IMR-90 (cell line): Measurements from ENCODE around the gene PTBP2. TPM values are rescaled to one million over a fixed set of nuclear protein-coding genes. Genes with fewer than 3 reads are reported as not detected.

ENCODE experiments used
- ATAC-seq: fragments of 200-7000 bp; cut with Tn5 transposase; 2 replicates; pipeline ENCODE4 v1.9.1; 2020; ENCODE audit warnings: low read depth, mild to moderate bottlenecking, moderate library complexity
- BruUV-seq: library from RNA; stranded (reverse); fragments of 400-500 nt; replicated peaks from 2 replicates; lab custom pipeline; 2021; lab: Mats Ljungman, UMichigan
- CTCF ChIA-PET: fragments of 300-600 bp; formaldehyde crosslinking; extraction: SDS; loops from one replicate; lab custom pipeline; 2021; ENCODE audit warnings: antibody characterized with exemption; lab: Yijun Ruan, JAX
- POLR2A ChIA-PET: fragments of 300-600 bp; sonication (Branson Sonifier 250); formaldehyde crosslinking; loops from one replicate; lab custom pipeline; 2022; ENCODE audit warnings: antibody characterized with exemption; ENCODE audit not compliant: unreplicated experiment; lab: Charles Lee
- DNase-seq: peaks from one replicate; pipeline ENCODE4 v3.0.0; 2013
- H2AFZ ChIP-seq: replicated peaks from 2 replicates; pipeline ENCODE3; 2013; ENCODE audit warnings: low read length, mild to moderate bottlenecking; ENCODE audit not compliant: poor library complexity
- H2AK5ac ChIP-seq: 2 replicates; pipeline ENCODE4 v1.6.1; 2013; ENCODE audit warnings: low read depth, low read length, inconsistent platforms
- H2AK9ac ChIP-seq: replicated peaks from 2 replicates; pipeline ENCODE3; 2013; ENCODE audit warnings: mild to moderate bottlenecking, low read depth, low read length, moderate library complexity; ENCODE audit not compliant: poor library complexity
- H2BK120ac ChIP-seq: 2 replicates; pipeline ENCODE4 v1.6.1; 2013; ENCODE audit warnings: low read depth, low read length, inconsistent platforms
- H2BK15ac ChIP-seq: 3 replicates; pipeline ENCODE4 v1.6.1; 2013; ENCODE audit warnings: low read depth, low read length, inconsistent platforms
- H2BK20ac ChIP-seq: 2 replicates; pipeline ENCODE4 v1.6.1; 2013; ENCODE audit warnings: low read depth, mild to moderate bottlenecking, inconsistent platforms, low read length, moderate library complexity
- H2BK5ac ChIP-seq: 2 replicates; pipeline ENCODE4 v1.6.1; 2013; ENCODE audit warnings: mild to moderate bottlenecking, low read depth, low read length, inconsistent platforms; ENCODE audit not compliant: poor library complexity, severe bottlenecking
- H3K14ac ChIP-seq: replicated peaks from 2 replicates; pipeline ENCODE4 v1.6.1; 2013; ENCODE audit warnings: low read depth, low read length, inconsistent platforms
- H3K18ac ChIP-seq: 2 replicates; pipeline ENCODE4 v1.6.1; 2013; ENCODE audit warnings: low read depth, low read length, control low read depth
- H3K23ac ChIP-seq: 2 replicates; pipeline ENCODE4 v1.6.1; 2013; ENCODE audit warnings: low read depth, low read length, inconsistent platforms
- H3K27ac ChIP-seq: 2 replicates; pipeline ENCODE4 v1.5.1; 2013; ENCODE audit warnings: mild to moderate bottlenecking, control low read depth, low read length; ENCODE audit not compliant: insufficient read depth
- H3K27me3 ChIP-seq: 2 replicates; pipeline ENCODE4 v1.6.1; 2013; ENCODE audit warnings: low read length; ENCODE audit not compliant: control insufficient read depth, insufficient read depth
- H3K36me3 ChIP-seq: 2 replicates; pipeline ENCODE4 v1.6.1; 2013; ENCODE audit warnings: low read length, mixed read lengths; ENCODE audit not compliant: control insufficient read depth, insufficient read depth
- H3K4ac ChIP-seq: 2 replicates; pipeline ENCODE4 v1.6.1; 2013; ENCODE audit warnings: low read depth, low read length, inconsistent platforms
- H3K4me1 ChIP-seq: 2 replicates; pipeline ENCODE4 v1.6.1; 2013; ENCODE audit warnings: low read length, mixed read lengths; ENCODE audit not compliant: control insufficient read depth, insufficient read depth
- H3K4me2 ChIP-seq: 2 replicates; pipeline ENCODE4 v1.6.1; 2013; ENCODE audit warnings: low read depth, mild to moderate bottlenecking, control low read depth, low read length, moderate library complexity
- H3K4me3 ChIP-seq: 2 replicates; pipeline ENCODE4 v1.5.1; 2013; ENCODE audit warnings: low read depth, mild to moderate bottlenecking, control low read depth, low read length, moderate library complexity; ENCODE audit not compliant: insufficient read depth
- H3K56ac ChIP-seq: 2 replicates; pipeline ENCODE4 v1.6.1; 2013; ENCODE audit warnings: low read length, inconsistent platforms; ENCODE audit not compliant: insufficient read depth; ENCODE audit errors: extremely low read depth
- H3K79me1 ChIP-seq, 2 experiments: 2 replicates each; pipeline ENCODE4 v1.6.1; 2013; ENCODE audit warnings: low read length in 2 of 2, inconsistent platforms in 1 of 2, low read depth in 1 of 2
- H3K9ac ChIP-seq: 2 replicates; pipeline ENCODE4 v1.6.1; 2013; ENCODE audit warnings: low read depth, low read length, control low read depth
- H3K9me1 ChIP-seq: 2 replicates; pipeline ENCODE4 v1.6.1; 2013; ENCODE audit warnings: low read length, inconsistent platforms; ENCODE audit not compliant: insufficient read depth
- H3K9me3 ChIP-seq: 2 replicates; pipeline ENCODE4 v1.6.1; 2013; ENCODE audit warnings: low read length; ENCODE audit not compliant: control insufficient read depth, insufficient read depth
- H4K20me1 ChIP-seq: 2 replicates; pipeline ENCODE4 v1.6.1; 2013; ENCODE audit warnings: low read length, inconsistent platforms; ENCODE audit not compliant: insufficient read depth
- H4K5ac ChIP-seq: 2 replicates; pipeline ENCODE4 v1.6.1; 2013; ENCODE audit warnings: mild to moderate bottlenecking, low read depth, low read length, control low read depth
- H4K8ac ChIP-seq, 2 experiments: 2 replicates each; pipeline ENCODE4 v1.6.1; 2013; ENCODE audit warnings: low read depth in 2 of 2, low read length in 2 of 2, control low read depth in 1 of 2, inconsistent platforms in 1 of 2
- H4K91ac ChIP-seq: 2 replicates; pipeline ENCODE4 v1.6.1; 2013; ENCODE audit warnings: low read depth, low read length, inconsistent platforms; ENCODE audit not compliant: insufficient read depth
- BHLHE40 ChIP-seq: fragments of 150-350 bp; IDR thresholded peaks from 2 replicates; pipeline ENCODE4 v1.6.1; 2016; ENCODE audit warnings: mild to moderate bottlenecking, low read depth, low read length
- CEBPB ChIP-seq: IDR thresholded peaks from 2 replicates; pipeline ENCODE4 v1.6.1; 2012; ENCODE audit warnings: low read depth, low read length, improper control_type of control experiment
- CHD1 ChIP-seq: IDR thresholded peaks from 2 replicates; pipeline ENCODE4 v1.6.1; 2012; ENCODE audit warnings: low read depth, low read length, improper control_type of control experiment
- CTCF ChIP-seq: conservative IDR thresholded peaks from 2 replicates; pipeline ENCODE4 v1.5.1; 2012; ENCODE audit warnings: mild to moderate bottlenecking, low read depth, low read length, improper control_type of control experiment
- ELK1 ChIP-seq: fragments of 150-350 bp; IDR thresholded peaks from 2 replicates; pipeline ENCODE4 v1.6.1; 2016; ENCODE audit warnings: low read depth, mild to moderate bottlenecking, low read length, moderate library complexity, borderline replicate concordance
- FOS ChIP-seq: fragments of 150-350 bp; IDR thresholded peaks from 2 replicates; pipeline ENCODE4 v1.6.1; 2016; ENCODE audit warnings: low read depth, low read length
- MAFK ChIP-seq: IDR thresholded peaks from 2 replicates; pipeline ENCODE4 v1.6.1; 2012; ENCODE audit warnings: low read depth, low read length, improper control_type of control experiment
- MAZ ChIP-seq: IDR thresholded peaks from 2 replicates; pipeline ENCODE4 v1.6.1; 2012; ENCODE audit warnings: low read depth, mild to moderate bottlenecking, low read length, improper control_type of control experiment, moderate library complexity, borderline replicate concordance
- MXI1 ChIP-seq: IDR thresholded peaks from 2 replicates; pipeline ENCODE4 v1.6.1; 2012; ENCODE audit warnings: low read depth, mild to moderate bottlenecking, low read length, moderate library complexity, borderline replicate concordance
- NFE2L2 ChIP-seq: fragments of 150-350 bp; IDR thresholded peaks from 2 replicates; pipeline ENCODE4 v1.6.1; 2016; ENCODE audit warnings: low read depth, mild to moderate bottlenecking, low read length
- POLR2A ChIP-seq: IDR thresholded peaks from 2 replicates; pipeline ENCODE4 v1.6.1; 2012; ENCODE audit warnings: mild to moderate bottlenecking, low read depth, low read length
- RAD21 ChIP-seq: IDR thresholded peaks from 2 replicates; pipeline ENCODE4 v1.6.1; 2012; ENCODE audit warnings: low read length, improper control_type of control experiment
- RCOR1 ChIP-seq: IDR thresholded peaks from 2 replicates; pipeline ENCODE4 v1.6.1; 2012; ENCODE audit warnings: mild to moderate bottlenecking, low read length, improper control_type of control experiment; ENCODE audit not compliant: insufficient replicate concordance
- RFX5 ChIP-seq: IDR thresholded peaks from 2 replicates; pipeline ENCODE4 v1.8.0; 2012; ENCODE audit warnings: low read depth, mild to moderate bottlenecking, low read length, moderate library complexity
- SMC3 ChIP-seq: fragments of 150-350 bp; IDR thresholded peaks from 2 replicates; pipeline ENCODE4 v1.6.1; 2016; ENCODE audit warnings: low read depth, mild to moderate bottlenecking, antibody characterized with exemption, low read length, moderate library complexity
- USF2 ChIP-seq: fragments of 150-350 bp; IDR thresholded peaks from 2 replicates; pipeline ENCODE4 v1.6.1; 2017; ENCODE audit warnings: mild to moderate bottlenecking, antibody characterized with exemption, low read length, low read depth
- WGBS, 2 experiments: methylation state at CpG; one replicate each; pipeline versions ENCODE4 v1.1.5 to v1.1.7; 2013; ENCODE audit warnings: missing lambda C conversion rate in 2 of 2; ENCODE audit not compliant: insufficient read length in 1 of 2; ENCODE audit errors: extremely low coverage in 2 of 2; 5-methylcytosine and 5-hydroxymethylcytosine counted together
- dilution Hi-C: fragments of 300-500 bp; cut with HindIII; formaldehyde crosslinking; loops from one replicate; pipeline ENCODE4 v1.14.3; 2018; ENCODE audit warnings: low sequenced_read_pairs; ENCODE audit not compliant: unreplicated experiment
- in situ Hi-C: fragments of 300-500 bp; cut with MboI; formaldehyde crosslinking; loops from 3 replicates; pipeline ENCODE4 v1.14.3; 2019; ENCODE audit warnings: low sequenced_read_pairs, inconsistent platforms, mixed read lengths
- intact Hi-C: fragments of 100-400 bp; cut with micrococcal nuclease; formaldehyde crosslinking; loops from 2 replicates; pipeline ENCODE4 v1.10.0; 2022
- polyA plus RNA-seq, 3 experiments: library from polyadenylated mRNA; depleted of rRNA; stranded (reverse); fragments of >200 nt; gene quantifications; 2 replicates each; pipeline ENCODE4 v1.2.3, GENCODE V29; 2012; ENCODE audit warnings: low replicate concordance in 1 of 3
- total RNA-seq: library from RNA; depleted of rRNA; stranded (reverse); fragments of >200 nt; gene quantifications from 2 replicates; pipeline ENCODE4 v1.2.3, GENCODE V29; 2012

Gene PTBP2
- total and polyA plus RNA-seq, 2 of the 4 experiments (the other 2 are of a cell fraction), result 9.7 to 37.8 TPM

- Histone ChIP-seq H3K4me3 (no peak overlapping the region), H3K23ac (no peak overlapping the region), H3K9ac (no peak overlapping the region), H3K4me1 (no peaks in the 10 kb centered on the region), H2AFZ (no peak overlapping the region), H2BK120ac (no peak overlapping the region), H3K4ac (no peak overlapping the region), H3K9me3 (no peaks in the 10 kb centered on the region), H4K5ac (no peak overlapping the region), H2BK5ac (no peak overlapping the region), H3K36me3 (no peaks in the 10 kb centered on the region), H2AK9ac (no peak overlapping the region), H3K18ac (no peak overlapping the region), H2BK15ac (no peak overlapping the region), H3K56ac (no peak overlapping the region), H4K91ac (no peak overlapping the region), H3K27ac (no peak overlapping the region), H3K79me1 (no peaks in the 10 kb centered on the region), H3K9me1 (no peaks in the 10 kb centered on the region), H2BK20ac (no peak overlapping the region), H2AK5ac (no peak overlapping the region), H3K14ac (no peak overlapping the region), H3K27me3 (no peaks in the 10 kb centered on the region), H4K8ac (no peak overlapping the region), H3K4me2 (no peak overlapping the region), H4K20me1 (no peaks in the 10 kb centered on the region)
- POLR2A ChIA-PET, result no interaction called here
- peak; percentile 52 for DNase-seq
- CTCF ChIA-PET, result no interaction called here
- intact Hi-C loops (no loop called here), in situ Hi-C loops (no loop called here), dilution Hi-C loops (no loop called here)
- ATAC-seq, result no peak
- TF ChIP-seq RCOR1 (no peak), ELK1 (no peak), CTCF (no peak), USF2 (no peak), CEBPB (no peak), FOS (no peak), POLR2A (no peak), MAFK (no peak), NFE2L2 (no peak), MAZ (no peak), RFX5 (no peak), RAD21 (no peak), BHLHE40 (no peak), CHD1 (no peak), SMC3 (no peak), MXI1 (no peak)
- no TSS peak for BruUV-seq
- WGBS, 2 experiments, result no CpG with 5 or more reads among the region's 5 CpGs
Observed at GRCh38 chr1:96698342-96698983, 23.1 kb upstream of the PTBP2 start.
